Fibroblast of mammary gland (primary cell): ENCODE measurements around the gene BNIP3.
"Not testable (repeated sequence)": the region's sequence is repeated elsewhere in the genome, so short reads cannot be mapped to it uniquely, and the experiment has no call there.

Experiments
- DNase-seq: peaks from one replicate; pipeline ENCODE4 v3.0.0-alpha.2; 2010; ENCODE audit warnings: low read depth
- H3K4me3 ChIP-seq: 2 replicates; pipeline ENCODE4 v1.5.1; 2011; ENCODE audit warnings: low read depth, mild to moderate bottlenecking, low read length, moderate library complexity; ENCODE audit not compliant: control insufficient read depth
- TF ChIP-seq, protein P1 (sequence below): conservative IDR thresholded peaks from 2 replicates; pipeline ENCODE4 v1.5.1; 2011; ENCODE audit warnings: low read depth, low read length, inconsistent platforms; ENCODE audit not compliant: control insufficient read depth, insufficient read depth

The BNIP3 gene

DNA sequence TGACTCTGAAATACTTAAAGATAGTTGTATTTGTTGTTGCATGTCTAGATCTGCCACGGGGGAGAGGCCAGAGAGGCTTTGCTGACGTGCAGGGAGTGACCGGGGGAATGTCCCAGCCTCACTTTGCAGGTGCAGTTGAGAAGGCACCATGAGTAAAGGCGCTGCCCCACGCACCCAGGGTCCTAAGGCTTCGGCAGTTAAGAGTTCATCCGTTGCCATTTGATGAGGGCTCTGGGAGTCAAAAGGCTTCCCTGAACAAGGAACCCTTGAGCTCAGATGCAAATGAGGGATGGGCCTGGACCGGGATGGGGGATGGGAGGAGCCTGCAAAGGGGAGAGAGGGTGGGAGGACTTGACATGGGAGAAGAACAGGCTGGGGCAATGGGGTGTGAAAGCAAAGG lies 60.5 kb downstream of the BNIP3 start:
- TF ChIP-seq, protein P1, sequence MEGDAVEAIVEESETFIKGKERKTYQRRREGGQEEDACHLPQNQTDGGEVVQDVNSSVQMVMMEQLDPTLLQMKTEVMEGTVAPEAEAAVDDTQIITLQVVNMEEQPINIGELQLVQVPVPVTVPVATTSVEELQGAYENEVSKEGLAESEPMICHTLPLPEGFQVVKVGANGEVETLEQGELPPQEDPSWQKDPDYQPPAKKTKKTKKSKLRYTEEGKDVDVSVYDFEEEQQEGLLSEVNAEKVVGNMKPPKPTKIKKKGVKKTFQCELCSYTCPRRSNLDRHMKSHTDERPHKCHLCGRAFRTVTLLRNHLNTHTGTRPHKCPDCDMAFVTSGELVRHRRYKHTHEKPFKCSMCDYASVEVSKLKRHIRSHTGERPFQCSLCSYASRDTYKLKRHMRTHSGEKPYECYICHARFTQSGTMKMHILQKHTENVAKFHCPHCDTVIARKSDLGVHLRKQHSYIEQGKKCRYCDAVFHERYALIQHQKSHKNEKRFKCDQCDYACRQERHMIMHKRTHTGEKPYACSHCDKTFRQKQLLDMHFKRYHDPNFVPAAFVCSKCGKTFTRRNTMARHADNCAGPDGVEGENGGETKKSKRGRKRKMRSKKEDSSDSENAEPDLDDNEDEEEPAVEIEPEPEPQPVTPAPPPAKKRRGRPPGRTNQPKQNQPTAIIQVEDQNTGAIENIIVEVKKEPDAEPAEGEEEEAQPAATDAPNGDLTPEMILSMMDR: no peak
- no peak overlapping the region for H3K4me3 ChIP-seq
- no peak for DNase-seq

DNA sequence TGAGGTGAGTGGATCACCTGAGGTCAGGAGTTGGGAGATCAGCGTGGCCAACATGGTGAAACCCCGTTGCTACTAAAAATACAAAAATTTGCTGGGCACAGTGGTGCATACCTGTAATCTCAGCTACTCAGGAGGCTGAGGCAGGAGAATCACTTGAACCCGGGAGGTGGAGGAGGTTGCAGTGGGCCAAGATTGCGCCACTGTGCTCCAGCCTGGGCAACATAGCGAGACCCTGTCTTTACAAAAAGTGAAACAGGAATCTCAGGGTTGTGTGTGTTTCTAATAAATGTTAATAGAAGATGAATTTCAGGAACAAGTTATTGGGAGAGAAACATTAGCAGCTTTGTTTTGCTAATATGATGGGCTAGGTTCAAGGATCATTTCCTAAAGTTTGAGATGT lies 61.0 kb downstream of the BNIP3 start:
- TF ChIP-seq, protein P1: no peak
- H3K4me3 ChIP-seq: no peak overlapping the region
- DNase-seq: no peak

DNA sequence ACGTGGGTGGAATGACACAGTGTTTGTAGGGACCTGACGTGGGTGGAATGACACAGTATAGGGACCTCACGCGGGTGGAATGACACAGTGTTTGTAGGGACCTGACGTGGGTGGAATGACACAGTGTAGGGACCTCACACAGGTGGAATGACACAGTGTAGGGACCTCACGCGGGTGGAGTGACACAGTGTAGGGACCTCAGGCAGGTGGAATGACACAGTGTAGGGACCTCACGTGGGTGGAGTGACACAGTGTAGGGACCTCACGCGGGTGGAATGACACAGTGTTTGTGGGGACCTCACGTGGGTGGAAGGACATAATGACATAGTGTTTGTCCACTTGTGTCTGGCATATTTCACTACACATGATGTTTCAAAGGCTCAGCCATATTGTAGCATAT lies 61.6 kb downstream of the BNIP3 start:
- no peak for DNase-seq
- no peak overlapping the region for H3K4me3 ChIP-seq
- TF ChIP-seq, protein P1: no peak

DNA sequence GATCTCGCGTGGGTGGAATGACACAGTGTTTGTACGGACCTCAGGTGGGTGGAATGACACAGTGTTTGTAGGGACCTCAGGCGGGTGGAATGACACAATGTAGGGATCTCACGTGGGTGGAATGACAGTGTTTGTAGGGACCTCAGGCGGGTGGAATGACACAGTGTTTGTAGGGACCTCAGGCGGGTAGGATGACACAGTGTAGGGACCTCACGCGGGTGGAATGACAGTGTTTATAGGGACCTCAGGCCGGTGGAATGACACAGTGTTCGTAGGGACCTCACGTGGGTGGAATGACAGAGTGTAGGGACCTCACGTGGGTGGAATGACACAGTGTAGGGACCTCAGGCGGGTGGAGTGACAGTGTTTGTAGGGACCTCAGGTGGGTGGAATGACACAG lies 62.3 kb downstream of the BNIP3 start:
- DNase-seq: not testable (repeated sequence)

More for the DNA sequence above, 62.3 kb downstream of the BNIP3 start:
- H3K4me3 ChIP-seq: not testable (repeated sequence)
